NCI-H1105 treated with DMSO at 0.1 percent for 48 hours (cell line): ENCODE data around the gene CPTP.

Experiments
- DNase-seq: peaks from one replicate; lab custom pipeline; 2025; lab: John Stamatoyannopoulos, UW

The CPTP gene

DNA sequence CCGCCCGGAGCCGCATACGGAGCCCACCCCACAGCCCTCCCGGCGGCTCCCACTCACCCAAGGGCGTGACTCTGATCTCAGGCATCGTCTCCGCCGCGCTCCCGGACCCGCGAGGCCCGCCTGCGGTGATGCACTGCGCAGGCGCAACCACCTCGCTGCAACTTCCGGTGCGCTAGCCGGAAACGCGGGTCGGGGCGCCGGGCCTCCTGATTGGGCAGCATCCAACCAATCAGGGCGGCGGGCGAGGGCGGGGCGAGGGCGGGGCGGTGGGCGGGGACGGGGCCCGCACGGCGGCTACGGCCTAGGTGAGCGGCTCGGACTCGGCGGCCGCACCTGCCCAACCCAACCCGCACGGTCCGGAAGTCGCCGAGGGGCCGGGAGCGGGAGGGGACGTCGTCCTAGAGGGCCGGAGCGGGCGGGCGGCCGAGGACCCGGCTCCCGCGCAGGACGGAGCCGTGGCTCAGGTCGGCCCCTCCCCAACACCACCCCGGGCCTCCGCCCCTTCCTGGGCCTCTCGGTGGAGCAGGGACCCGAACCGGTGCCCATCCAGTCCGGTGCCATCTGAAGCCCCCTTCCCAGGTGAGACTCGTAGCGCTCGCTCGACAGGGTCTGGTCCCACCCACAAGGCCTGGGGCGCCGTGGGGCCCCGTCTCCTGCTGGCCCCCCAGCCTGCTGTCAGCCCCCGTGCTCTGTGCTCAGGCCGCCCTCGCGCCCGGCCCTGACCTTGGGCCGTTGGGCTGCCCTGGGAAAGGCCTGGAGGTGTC is at the start of gene CPTP, which contains the start of gene INTS11:
CPTP (plus strand) TSS at position 279 of the 764 bp plus-strand sequence. CDS start 2,109 bp downstream, outside the sequence.
INTS11 (minus strand) TSS at position 137 of the 764 bp plus-strand sequence; CDS start at position 85, 52 bp downstream.
- peak; percentile 89 for DNase-seq

DNA sequence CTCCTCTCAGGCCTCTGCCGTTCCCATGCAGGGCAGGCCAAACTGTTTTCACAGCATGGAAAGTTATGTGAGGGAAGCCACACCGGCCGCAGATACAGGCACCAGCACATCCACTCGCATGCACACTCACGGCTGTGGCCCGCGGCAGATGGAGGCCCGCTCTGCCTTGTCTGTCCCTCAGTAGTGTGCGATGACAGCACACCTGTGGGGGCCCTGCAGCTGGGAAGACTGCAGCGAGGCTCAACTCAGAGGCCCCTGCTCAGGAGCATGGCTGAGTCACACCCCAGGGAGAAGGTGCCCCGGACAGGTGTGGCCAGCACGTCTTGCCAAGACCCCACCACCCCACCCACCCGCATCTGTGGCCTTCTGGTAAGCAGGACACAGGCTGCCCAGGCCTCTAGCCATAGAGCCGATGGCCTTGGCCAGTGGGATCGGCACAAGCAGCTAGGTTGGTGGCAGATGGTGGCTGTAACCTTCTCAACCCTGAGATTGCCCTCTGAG is 49.6 kb upstream of the CPTP start:
- DNase-seq, result no peak

DNA sequence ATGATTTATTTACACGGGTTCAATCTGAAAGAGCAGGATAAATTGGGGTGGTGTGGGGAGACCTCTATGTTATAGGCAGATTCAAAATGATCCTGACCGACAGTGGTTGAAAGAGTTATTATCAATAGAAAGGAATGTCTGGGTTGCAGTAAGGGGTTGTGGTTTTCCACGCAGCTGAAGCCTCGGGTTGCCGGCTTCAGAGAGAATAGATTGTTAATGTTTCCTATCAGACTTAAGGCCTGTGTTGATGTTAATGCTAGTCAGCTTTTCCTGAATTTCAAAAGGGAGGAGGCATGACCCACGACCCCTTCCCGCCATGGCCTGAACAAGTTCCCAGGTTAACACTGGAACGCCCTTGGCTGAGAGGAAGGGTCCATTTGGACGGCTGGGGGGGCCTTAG is 48.8 kb upstream of the CPTP start:
- no peak for DNase-seq

DNA sequence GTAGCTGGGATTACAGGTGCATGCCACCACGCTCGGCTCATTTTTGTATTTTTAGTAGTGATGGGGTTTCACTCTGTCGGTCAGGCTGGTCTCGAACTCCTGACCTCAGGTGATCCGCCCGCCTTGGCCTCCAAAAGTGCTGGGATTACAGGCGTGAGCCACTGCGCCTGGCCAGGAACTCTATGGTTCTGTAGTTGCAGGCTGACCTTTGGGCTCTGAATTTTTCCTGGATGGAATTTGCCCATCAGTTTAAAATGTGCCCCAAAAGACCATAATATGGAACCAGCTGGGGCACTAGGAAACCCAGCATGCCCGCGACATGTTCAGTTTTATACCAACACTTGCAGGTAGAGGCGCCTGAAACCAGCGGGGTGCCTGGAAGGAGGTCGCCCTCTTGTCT is 46.0 kb upstream of the CPTP start:
- no peak for DNase-seq

DNA sequence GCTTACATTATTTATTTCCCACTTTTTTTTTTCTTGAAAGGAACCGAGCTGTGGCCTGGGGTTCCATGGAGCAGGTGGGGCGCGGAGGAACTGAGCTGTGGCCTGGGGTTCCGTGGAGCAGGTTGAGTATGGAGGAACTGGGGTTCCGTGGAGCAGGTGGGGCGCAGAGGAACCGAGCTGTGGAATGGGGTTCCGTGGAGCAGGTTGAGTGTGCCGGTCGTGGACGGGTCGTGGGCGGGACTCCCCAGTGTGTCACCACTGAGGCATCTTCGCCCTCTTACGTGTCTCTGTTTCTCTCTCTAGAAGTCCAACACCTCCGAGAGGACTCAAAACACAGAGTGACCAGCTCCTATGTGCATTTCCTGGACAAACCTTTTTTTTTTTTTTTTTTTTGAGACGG is 45.6 kb upstream of the CPTP start:
- DNase-seq, result no peak

DNA sequence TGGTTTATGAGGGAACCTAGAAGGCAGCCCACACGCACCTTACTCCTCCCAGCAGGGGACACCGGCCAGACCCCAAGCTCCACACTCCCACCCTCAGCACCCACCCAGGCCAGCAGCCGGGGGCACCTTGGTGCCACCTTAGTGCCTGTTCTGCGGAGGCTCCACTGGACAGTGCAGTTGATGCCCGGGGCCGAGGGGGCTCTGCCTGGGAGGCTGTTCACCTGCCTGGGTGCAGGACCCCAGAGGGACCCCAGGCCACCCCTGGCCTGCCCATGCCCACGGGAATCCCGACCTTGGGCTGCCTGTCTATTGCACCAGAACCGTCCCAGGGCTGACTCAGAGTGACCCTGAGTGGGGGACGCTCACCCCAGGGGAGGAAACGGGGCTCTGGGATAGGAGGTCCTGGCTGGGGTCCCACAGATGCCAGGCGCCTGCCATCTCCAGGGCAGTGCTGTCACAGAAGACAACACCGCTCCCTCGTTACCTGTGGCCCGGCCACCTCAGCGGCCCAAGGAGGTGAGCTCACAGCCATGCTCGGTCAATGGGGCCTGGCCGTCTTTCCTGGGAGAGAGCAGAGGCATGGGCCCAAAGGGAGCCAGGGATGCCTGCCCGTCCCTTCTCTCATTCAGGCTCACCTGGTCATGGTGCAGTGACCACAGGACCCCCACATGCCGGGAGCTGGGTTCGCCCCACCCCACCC is 43.7 kb upstream of the CPTP start:
- DNase-seq, result no peak

DNA sequence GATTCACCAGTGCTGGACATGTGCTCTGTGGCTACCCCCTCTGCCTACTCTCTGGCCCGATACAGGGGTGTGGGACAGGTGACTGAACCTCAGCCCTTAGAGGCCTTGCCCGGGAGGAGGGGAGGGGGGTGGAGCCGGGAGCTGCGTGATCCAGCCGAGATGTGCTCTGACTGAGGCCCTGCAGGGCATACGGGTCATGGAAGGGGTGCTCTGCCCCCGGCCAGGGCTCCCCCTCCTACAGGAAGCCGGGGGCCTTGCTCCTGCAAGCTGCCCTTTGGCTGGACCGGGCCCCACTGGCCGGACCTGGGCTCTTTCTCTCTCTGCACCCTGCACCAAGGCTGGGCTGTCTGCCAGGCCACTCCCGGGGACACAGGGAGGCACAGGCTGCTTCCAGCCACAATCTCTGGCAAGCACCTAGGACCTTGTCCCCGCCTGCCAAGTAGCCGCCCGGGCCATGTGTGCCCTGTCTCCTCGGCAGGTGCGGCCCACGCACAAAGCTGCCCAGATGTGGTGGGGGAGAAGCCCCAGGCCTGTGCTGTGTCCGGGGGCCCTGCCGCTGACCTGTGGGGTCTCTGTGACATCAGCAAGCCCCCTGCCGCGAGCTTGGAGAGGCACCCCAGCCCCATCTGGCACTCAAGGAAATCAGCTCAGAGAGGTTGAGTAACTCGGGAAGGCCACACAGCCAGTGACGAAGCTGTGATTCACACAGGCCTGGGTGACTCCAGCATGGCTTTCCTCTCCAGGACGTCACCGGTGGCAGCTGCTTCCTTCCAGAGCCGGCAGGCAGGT is 42.9 kb upstream of the CPTP start:
- DNase-seq, result peak; percentile 7

DNA sequence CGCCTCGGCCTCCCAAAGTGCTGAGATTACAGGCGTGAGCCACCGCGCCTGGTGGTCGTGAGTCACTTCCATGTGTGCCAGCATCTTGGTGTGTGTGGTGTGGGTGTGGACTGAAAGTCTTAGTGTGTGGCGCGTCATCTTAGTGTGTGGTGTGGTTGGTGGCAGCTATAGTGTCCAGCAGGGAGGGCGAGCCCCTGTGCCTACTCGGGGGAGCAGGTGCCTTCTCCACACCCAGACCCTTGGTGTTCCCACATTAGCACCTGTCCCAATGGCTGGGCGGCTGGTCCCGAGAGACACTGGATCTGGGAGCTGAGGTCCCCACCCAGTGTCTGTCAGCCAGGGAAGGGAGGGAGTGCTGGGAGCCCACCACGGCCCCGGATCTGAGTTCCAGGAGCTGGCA is 41.6 kb upstream of the CPTP start:
- DNase-seq, result no peak

DNA sequence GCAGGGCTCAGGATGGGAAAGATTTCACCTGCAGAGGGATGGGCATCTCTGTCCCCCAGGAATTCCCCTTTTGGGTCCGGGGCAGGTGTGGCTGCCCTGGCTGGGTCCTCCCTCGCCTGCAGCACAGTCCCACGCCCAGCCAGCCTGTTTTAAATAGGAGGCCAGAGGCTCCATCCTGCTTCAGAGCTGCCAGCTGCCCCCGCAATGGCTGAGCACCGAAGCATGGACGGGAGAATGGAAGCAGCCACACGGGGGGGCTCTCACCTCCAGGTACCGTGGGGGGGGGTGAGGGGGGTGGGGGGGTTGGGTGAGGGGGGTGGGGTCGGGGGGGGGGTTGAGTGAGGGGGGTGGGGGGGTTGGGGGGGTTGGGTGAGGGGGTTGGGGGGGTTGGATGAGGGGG is 40.8 kb upstream of the CPTP start:
- peak; percentile 1 for DNase-seq

DNA sequence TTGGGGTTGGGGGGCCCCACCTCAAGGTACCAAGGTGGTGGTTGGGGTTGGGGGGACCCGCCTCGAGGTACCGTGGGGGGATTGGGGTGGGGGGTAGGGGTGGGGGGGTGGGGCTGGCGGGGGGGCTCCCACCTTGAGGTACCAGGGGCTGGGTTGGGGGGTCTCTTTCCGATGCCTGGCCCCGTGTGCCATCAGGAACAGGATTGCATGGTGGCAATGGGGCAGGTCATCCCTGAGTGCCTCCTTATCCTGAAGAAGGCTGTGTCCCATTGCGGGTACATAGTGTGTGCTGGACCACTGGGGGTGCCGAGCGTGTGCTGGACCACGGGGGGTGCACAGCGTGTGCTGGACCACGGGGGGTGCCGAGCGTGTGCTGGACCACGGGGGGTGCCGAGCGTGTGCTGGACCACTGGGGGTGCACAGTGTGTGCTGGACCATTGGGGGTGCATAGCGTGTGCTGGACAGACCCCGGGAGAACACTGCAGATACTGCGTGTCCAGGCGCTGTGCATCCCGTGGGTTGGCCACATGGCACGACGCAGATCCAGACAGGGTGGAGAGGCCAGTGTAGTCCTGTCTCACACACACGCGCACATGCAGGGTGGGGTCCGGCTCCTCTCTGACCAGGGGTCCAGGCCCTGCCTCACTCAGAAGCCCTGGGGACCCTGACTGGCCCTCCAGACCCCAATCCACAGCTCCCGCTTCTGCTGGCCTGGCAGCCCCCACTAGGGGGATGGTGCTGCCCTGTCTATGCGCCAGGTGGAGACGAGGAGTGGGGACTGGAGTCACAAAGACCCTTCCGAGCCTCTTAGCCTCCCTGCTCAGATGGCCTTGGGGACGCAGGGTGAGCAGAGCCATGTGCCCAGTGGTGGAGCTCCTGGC is 40.1 kb upstream of the CPTP start:
- no peak for DNase-seq

DNA sequence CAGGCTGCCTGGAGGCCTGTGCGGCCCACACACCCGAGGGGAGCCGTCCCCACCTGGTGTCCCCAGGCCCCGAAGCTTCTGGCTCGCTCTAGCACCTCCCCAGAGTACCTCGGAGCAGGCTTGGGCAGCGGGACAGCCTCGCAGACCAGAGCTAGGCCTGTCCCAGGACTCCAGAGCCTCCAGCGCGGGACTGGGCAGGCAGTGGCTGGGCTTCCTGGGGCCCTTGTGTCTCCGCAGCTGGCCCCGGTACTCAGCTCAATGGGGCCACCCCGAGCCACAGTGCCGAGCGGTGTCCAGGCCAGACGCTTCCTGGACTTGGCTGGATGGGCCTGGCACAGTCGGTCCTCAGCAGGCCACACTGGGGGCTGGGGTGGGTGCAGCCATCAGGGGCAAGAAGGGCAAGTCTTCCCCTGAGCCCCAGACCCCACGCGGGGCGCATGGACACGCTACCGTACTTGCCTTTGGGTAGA is 39.5 kb upstream of the CPTP start:
- DNase-seq, result no peak

DNA sequence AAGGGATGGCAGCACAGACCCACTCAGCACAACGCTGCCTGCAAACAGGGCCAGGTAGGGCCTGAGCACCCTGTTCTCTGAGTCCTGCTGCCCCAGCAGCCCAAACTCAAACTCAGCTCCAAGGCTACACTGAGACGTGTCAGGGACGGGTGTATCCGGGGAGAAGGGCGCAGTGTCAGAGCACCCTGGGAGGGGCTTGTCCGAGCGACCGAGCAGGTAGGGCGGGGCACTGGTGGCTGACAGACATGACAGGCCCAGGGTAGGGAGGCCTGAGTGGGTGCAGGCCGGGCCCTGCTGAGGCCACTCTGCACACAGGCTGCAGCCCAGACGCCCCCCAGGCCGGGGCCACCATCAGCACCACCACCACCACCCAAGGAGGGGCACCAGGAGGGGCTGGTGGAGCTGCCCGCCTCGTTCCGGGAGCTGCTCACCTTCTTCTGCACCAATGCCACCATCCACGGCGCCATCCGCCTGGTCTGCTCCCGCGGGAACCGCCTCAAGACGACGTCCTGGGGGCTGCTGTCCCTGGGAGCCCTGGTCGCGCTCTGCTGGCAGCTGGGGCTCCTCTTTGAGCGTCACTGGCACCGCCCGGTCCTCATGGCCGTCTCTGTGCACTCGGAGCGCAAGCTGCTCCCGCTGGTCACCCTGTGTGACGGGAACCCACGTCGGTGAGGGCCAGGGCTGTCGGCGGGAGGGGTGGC is 38.8 kb upstream of the CPTP start:
- DNase-seq, result no peak

DNA sequence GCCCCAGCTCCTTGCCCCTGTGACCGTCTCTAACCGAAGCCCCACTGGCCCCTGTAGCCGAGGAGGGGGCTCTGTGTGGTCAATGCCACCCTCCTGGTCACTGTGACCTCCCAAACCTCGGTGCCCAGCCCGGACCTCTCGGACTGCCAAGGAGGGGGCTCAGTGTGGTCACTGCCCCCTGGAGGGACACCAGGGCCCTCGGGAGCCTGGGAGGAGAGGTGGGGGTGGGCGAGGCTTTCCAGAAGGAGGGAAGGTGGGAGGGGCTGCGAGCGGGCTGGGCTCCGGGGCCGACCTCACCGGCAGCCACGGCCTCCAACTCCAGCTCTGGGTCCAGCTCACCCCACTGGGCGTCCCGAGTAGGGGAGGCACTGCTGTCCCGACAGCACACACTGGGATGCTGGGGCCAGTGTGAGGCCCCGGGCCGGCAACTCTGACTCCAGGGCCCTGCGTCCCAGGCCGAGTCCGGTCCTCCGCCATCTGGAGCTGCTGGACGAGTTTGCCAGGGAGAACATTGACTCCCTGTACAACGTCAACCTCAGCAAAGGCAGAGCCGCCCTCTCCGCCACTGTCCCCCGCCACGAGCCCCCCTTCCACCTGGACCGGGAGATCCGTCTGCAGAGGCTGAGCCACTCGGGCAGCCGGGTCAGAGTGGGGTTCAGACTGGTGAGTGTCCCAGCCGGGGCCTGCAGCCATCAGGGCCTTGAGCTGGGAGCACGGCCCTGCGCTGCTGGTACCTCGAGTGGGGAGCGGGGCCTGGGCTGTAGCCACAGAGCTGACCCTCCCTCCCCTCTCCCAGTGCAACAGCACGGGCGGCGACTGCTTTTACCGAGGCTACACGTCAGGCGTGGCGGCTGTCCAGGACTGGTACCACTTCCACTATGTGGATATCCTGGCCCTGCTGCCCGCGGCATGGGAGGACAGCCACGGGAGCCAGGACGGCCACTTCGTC is 38.0 kb upstream of the CPTP start:
- DNase-seq, result no peak

DNA sequence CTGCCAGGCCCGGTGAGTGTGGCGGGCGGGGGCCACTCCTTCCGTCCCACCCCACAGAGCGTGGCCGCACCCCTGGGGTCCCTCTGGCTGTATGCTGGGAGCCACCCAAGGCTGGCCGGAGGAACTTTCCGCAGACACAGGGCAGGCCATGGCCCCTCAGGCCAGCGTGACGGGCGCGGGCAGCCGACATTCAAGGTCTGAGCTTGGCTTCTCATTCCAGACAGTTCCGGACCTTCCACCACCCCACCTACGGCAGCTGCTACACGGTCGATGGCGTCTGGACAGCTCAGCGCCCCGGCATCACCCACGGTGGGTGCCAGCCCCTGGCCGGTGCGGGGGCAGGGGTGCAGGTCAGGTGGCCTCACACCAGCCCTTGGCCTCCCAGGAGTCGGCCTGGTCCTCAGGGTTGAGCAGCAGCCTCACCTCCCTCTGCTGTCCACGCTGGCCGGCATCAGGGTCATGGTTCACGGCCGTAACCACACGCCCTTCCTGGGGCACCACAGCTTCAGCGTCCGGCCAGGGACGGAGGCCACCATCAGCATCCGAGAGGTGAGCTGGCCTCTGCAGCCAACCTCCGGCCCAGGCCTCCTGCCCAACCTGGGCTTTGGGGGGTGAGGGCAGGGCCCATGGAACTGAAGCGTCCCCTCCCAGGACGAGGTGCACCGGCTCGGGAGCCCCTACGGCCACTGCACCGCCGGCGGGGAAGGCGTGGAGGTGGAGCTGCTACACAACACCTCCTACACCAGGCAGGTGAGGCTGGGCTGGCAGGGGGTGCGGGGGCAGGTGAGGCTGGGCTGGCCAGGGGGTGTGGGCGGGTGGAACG is 37.1 kb upstream of the CPTP start:
- DNase-seq, result no peak

DNA sequence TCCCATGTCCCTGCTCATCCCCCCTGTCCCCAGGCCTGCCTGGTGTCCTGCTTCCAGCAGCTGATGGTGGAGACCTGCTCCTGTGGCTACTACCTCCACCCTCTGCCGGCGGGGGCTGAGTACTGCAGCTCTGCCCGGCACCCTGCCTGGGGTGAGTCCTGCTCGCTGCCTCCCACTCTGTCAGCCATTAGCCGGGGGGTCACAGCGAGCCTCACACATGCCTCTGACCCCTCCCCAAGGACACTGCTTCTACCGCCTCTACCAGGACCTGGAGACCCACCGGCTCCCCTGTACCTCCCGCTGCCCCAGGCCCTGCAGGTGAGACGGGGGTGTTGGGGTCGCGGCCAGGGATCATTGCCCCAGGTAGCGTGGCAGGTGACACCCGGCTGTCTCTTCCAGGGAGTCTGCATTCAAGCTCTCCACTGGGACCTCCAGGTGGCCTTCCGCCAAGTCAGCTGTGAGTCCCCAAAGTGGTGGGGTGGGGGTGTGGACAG is 34.3 kb upstream of the CPTP start:
- DNase-seq, result no peak

DNA sequence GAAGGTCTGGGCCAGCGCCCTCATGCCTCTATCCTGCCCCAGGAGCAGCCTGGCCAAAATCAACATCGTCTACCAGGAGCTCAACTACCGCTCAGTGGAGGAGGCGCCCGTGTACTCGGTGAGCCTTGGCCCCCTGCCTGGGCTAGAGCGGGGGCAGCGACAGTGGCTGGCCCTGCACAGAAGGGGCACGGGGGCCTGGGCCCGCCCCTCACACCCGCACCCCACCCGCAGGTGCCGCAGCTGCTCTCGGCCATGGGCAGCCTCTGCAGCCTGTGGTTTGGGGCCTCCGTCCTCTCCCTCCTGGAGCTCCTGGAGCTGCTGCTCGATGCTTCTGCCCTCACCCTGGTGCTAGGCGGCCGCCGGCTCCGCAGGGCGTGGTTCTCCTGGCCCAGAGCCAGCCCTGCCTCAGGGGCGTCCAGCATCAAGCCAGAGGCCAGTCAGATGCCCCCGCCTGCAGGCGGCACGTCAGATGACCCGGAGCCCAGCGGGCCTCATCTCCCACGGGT is 33.5 kb upstream of the CPTP start:
- peak; percentile 41 for DNase-seq

DNA sequence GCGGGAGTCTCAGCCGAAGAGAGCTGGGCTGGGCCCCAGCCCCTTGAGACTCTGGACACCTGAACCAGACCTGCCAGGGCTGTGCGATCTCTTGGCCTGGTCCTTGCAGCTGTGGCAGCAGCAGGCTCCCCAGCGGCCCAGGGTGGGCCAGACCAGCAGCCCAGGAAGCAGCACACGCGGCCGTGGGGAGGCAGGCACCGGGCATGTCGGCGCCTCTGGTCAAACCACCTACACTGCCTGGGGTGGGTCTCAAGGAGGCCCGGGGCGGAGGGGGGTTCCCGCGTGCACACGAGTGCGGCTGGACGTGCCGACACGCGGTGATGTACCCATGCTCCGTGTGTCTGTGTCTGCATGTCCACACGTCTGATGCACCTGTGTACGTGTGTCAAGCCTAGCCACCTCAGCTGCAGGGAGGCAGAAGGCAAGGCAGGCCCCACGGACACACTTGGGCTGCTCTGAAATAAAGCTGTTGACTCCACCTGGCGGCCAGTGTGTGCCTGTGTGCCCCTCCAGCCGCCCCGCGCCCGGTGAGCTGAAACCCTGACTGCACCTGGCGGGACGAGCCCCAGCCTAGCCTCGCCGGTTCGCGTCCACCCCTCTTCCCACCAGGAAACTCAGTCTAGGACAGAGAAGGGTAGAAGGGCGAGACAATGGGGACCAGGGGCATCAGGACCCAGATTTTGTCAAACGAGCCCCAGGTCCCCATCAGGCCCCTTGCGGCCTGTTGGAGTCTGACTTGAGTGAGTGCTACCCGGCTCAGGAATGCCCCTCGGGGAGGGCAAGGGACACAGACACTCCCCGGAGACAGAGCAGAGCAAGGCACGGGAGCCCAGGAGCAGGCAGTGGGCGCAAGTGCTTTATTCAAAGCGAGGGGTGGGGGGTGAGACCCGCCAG is 32.8 kb upstream of the CPTP start:
- peak; percentile 83 for DNase-seq
